UCSD-AML1 (cell line): ENCODE measurements around the gene PPA2.

ENCODE experiments used
- DNase-seq: peaks from one replicate; lab custom pipeline; 2025; ENCODE audit not compliant: unreplicated experiment; lab: John Stamatoyannopoulos, UW

Gene PPA2

GRCh38 chr4:105399532-105400161, 74.2 kb downstream of the PPA2 start:
- DNase-seq = no peak

DNA sequence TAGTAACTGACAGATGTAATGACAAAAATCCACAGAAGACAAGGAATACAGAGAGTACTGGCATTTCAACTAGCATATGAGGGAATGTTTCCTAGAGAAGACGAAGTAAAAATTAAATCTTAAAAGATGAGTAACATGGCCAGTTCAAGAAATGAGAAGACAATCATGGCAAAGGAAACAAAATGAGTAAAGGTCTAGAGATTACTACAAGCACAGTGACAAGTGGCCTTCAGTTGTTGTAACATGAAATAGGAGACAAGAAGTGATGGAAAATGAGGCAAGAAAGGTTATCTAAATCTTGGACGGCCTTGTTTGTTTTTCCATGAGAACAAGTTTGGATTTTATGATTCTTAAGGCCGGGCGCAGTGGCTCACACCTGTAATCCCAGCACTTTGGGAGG, 81.0 kb downstream of the PPA2 start:
- DNase-seq = no peak

DNA sequence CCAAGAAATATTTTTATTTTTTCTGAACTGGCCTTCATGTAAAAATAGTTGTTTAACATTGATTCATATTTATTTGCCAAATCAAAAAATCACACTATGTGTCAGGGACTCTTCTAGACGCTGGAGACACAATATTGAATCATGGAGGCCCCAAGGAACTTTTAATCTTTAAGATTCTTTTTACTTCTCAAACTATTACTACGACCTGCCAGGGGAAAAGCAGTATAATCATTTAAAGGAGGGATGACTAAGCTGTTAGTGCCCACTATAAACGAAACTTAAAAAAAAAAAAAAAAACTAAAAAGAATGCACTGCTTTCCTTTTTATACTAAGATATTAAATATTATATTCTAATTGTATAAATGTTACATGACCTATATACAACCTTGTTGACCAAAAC, 84.7 kb downstream of the PPA2 start:
- no peak for DNase-seq

DNA sequence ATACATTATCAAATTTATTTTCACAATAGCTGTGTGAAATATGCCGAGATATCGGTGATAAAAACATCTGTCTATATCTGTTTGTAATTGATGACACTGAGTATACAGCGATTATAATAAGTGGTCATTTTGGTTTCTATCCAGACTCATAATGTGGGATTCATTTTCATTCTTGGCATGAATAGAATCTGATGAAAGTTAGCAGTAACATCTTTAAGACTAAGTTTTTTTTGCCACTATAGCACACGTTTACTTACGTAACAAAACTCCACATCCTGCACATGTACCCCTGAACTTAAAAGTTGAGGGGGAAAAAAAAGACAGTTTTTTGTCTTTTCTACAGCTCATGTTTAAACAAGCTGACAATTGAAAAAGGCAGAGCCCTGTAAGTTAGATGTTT, 86.4 kb downstream of the PPA2 start:
- no peak for DNase-seq

- no peak for DNase-seq
These were observed 87.8 kb downstream of the PPA2 start for GRCh38 chr4:105386012-105386411.

DNA sequence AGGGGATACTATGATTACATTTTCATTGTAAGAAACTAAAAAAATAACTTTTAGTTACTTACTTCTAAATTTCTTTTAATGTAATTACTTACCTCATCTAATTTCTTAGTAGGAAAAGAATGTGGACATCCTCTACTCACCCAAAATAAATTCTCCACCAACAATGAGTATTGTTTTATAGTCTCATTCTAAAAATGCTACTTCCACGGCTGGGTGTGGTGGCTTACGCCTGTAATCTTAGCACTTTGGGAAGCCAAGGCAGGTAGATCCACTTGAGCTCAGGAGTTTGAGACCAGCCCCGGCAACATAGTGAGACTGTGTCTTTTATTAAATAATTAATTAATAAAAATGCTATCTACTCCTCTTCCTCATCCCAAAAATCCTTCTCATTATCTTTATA, 99.8 kb downstream of the PPA2 start:
- no peak for DNase-seq

GRCh38 chr4:105373324-105373723, 100.5 kb downstream of the PPA2 start:
- DNase-seq = no peak

DNA sequence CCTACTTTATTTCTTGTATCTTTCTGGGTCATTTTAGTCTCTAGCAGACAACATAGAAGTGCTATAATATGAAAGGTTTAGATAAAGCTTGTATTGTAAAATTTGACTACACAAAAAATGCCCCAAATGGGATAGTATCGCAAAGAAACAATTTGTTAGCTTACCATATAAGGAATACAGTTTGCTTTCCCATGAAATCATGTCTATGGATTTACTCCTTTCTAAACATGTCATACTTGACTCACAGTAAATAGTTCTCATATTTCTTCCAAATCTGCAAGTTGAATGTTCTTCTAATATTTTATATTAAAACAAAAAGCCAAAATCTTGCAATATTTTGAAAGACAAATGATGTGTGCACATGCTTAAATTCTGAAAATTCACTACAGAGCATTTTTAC, 103.9 kb downstream of the PPA2 start:
- DNase-seq = no peak

- DNase-seq = no peak
These were observed 112.8 kb downstream of the PPA2 start for GRCh38 chr4:105361053-105361452.

GRCh38 chr4:105357258-105357980, 116.4 kb downstream of the PPA2 start:
- no peak for DNase-seq

DNA sequence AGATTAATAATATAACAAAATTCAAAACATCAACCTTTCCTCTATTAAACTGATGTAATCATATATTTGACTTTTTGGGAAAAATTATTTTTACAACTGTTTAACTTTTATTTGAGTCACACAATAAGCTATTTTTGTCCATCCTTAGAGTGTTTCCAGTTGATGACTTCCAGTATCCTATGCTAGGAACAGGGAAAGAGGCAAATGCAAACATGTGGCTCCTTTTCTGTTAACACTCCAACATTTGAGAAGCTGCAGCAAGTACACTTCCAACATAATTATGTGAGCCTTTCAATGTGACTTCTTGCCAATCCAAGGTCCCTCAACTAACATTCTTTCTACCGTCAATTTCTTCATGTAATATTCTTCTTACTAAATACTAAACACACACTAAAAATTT, 117.7 kb downstream of the PPA2 start:
- DNase-seq = no peak

GRCh38 chr4:105352826-105353225, 121.0 kb downstream of the PPA2 start:
- no peak for DNase-seq

GRCh38 chr4:105351861-105352260, 122.0 kb downstream of the PPA2 start:
- no peak for DNase-seq

- no peak for DNase-seq
These were observed 122.9 kb downstream of the PPA2 start for GRCh38 chr4:105350859-105351490.

DNA sequence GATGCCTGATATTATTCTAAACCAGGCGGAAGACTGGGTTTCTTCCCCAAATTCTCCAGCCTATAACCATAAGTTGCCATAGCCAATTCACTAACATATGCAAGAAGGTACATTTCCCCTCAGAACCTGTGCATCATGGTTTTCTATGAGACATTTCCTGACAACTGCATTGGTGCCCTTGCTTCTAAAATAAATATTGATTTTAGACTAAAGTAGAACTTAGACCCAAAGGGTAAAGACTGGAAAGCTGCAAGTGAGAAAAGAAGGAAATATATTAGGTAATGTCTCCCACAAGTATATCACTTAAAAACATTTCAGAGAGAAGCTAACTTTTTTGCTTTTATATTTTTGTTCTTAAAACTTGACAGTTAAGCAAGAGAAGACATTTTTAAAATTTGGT, 125.1 kb downstream of the PPA2 start:
- DNase-seq = no peak

DNA sequence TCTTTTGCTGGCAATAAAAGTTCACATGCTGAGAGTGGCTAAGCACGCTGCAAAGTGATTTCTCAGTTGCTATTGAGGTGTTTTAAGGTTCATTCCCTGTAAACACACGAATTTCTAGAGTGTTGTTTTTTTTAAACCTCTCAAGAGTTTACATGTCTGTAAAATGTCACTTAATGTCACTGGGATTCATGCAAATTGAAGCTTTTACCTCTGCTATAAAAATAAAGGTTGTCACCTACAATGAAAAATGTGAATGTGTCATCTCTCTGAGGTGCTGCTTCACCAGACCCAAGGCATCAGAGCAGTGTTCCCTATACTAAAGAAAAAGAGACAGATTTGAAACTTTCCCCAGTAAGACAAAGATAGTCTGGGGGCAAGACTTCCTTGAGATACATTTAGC, 127.0 kb downstream of the PPA2 start:
- no peak for DNase-seq

DNA sequence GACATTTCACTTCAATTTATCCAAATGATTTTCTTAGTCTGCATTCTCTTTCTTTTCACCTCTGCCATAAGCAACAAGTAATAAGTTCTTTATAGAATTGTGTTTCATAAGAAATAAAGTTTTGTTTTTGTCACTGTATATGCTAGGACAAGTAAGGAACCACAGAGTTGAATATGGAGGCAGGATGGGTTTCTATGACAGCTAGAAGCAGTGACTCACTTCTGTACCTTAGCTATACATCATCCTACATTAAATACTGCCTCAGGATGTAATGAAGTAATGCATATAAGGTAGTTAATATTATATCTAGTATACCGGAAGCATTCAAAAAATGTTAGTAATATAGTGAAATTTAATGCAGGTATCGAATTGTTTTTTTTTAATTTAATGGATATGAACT, 128.0 kb downstream of the PPA2 start:
- DNase-seq = no peak

GRCh38 chr4:105345358-105345757, 128.5 kb downstream of the PPA2 start:
- DNase-seq = no peak

GRCh38 chr4:105344141-105344540, 129.7 kb downstream of the PPA2 start:
- no peak for DNase-seq

GRCh38 chr4:105343146-105343931, 130.5 kb downstream of the PPA2 start:
- no peak for DNase-seq

- DNase-seq = peak; percentile 9
These were observed 144.8 kb downstream of the PPA2 start for GRCh38 chr4:105329081-105329480.

DNA sequence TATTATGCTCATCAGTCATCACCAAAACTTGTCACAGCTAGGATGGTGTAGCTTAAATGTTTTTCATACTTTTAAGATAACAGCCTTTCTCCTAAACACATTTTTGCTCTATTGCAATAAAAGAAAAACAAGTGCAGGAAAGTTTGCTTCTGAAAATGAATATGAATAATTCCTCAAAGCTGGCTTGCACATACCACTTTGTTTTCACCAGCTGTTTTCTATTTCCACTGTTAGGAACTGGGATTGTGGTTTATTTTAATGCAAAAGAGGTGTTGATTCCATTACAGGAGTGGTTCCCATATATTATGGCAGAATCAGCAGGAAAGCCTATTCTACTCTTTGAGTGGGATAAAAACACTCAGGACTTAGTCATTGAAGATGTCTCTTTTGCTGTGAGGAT, 145.9 kb downstream of the PPA2 start:
- no peak for DNase-seq
